GM18951 (cell line): ENCODE results near the gene HSPA12B.

Source experiments
- POLR2A ChIP-seq: IDR thresholded peaks from 4 replicates; pipeline ENCODE4 v1.6.1; 2011; ENCODE audit warnings: mild to moderate bottlenecking; ENCODE audit not compliant: insufficient read length, insufficient read depth; ENCODE audit errors: extremely low read depth
- in situ Hi-C: fragments of 300-500 bp; cut with MboI; formaldehyde crosslinking; loops from one replicate; pipeline ENCODE4 v1.12.0; 2022; ENCODE audit warnings: low sequenced_read_pairs, mixed read lengths, inconsistent platforms; ENCODE audit not compliant: unreplicated experiment

HSPA12B gene

DNA sequence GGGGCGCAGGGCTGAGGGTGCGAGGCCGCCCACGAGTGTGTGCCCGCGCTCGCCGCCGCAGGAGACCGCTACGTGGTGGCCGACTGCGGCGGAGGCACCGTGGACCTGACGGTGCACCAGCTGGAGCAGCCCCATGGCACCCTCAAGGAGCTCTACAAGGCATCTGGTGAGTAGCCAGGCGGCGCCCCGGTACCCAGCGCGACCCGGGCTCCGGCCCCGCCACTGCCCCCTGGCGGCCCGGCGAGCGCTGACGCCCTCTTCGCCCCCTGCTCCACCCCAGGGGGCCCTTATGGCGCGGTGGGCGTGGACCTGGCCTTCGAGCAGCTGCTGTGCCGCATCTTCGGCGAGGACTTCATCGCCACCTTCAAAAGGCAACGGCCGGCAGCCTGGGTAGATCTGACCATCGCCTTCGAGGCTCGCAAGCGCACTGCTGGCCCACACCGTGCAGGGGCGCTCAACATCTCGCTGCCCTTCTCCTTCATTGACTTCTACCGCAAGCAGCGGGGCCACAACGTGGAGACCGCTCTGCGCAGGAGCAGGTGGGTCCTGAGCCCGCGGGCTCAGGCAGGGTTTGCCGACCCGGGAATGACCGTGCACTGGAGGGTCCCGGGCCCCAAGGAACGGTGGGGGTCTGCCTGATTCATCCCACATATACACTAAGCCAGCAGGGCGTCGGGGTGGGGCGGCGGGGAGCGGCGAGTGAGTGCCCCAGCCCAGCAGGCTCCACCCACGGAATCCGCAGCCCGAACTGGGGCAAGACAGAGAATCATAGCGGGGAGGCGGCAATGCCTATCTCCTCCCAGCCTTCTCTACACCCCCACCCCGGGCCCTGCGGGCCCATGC is 17.4 kb downstream of the HSPA12B start:
- in situ Hi-C loops: no loop called here
- TF ChIP-seq POLR2A: no peak

DNA sequence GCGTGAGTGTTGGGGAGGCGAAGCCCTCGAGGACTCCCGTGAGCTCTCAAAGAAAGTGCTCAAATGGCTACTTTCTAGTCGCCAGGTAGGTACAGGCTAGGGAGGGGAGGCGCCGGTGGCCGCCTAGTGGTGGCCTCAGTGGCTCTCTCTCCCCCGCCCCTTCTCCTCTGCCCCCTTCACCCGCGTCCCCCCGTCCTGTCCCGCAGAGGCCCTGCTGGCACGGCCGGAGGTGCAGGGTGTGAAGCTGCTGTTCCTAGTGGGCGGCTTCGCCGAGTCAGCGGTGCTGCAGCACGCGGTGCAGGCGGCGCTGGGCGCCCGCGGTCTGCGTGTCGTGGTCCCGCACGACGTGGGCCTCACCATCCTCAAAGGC is 18.8 kb downstream of the HSPA12B start:
- in situ Hi-C loops: no loop called here
- no peak for TF ChIP-seq POLR2A

DNA sequence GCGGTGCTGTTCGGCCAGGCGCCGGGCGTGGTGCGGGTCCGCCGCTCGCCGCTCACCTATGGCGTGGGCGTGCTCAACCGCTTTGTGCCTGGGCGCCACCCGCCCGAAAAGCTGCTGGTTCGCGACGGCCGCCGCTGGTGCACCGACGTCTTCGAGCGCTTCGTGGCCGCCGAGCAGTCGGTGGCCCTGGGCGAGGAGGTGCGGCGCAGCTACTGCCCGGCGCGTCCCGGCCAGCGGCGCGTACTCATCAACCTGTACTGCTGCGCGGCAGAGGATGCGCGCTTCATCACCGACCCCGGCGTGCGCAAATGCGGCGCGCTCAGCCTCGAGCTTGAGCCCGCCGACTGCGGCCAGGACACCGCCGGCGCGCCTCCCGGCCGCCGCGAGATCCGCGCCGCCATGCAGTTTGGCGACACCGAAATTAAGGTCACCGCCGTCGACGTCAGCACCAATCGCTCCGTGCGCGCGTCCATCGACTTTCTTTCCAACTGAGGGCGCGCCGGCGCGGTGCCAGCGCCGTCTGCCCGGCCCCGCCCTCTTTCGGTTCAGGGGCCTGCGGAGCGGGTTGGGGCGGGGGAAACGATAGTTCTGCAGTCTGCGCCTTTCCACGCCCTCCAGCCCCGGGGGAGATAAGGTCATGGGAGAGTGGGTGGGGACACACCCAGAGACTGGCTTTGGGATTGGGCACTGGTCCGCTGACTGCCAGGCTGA is 19.3 kb downstream of the HSPA12B start:
- in situ Hi-C loops: no loop called here
- TF ChIP-seq POLR2A: no peak

DNA sequence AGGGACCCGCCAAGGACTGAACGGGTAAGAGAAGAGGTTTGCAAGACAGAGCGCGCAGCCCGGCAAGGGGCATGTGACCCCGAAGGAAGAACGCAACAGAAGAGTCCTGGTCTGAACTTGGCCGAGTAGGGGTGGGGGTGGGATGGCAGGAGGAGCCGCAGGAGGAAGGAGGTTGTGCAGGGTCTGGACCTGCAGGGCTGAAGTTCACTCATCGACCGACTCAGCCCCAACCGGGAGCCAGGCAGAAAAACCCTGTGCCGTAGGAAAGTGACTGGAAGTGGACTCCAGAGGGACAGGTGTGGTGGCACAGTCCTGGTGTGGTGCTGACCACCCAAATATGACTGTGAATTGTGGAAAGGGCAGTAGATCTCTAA is 19.9 kb downstream of the HSPA12B start:
- TF ChIP-seq POLR2A: no peak
- in situ Hi-C loops: no loop called here

GRCh38 chr20:3753098-3753497 is 20.6 kb downstream of the HSPA12B start:
- in situ Hi-C loops: no loop called here
- no peak for TF ChIP-seq POLR2A

GRCh38 chr20:3753501-3754275 is 21.2 kb downstream of the HSPA12B start:
- no peak for TF ChIP-seq POLR2A
- in situ Hi-C loops: no loop called here

DNA sequence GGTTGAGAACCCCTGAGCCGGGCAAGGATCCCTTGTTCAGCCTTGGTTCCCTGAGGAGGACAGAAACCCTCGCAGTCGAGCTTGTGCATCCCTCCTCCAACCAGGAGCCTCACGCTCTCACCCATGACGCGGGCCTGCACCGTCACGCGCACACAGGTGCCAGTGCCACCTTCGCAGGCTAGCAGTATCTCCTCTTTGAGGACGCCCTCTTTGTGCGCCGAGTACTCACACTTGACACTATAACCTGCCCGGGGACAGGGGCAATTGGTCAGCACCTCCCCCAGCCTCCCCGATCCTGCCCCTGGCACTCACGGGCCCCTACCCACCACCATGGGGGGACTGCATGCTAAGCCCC is 21.8 kb downstream of the HSPA12B start:
- in situ Hi-C loops: no loop called here
- TF ChIP-seq POLR2A: no peak

DNA sequence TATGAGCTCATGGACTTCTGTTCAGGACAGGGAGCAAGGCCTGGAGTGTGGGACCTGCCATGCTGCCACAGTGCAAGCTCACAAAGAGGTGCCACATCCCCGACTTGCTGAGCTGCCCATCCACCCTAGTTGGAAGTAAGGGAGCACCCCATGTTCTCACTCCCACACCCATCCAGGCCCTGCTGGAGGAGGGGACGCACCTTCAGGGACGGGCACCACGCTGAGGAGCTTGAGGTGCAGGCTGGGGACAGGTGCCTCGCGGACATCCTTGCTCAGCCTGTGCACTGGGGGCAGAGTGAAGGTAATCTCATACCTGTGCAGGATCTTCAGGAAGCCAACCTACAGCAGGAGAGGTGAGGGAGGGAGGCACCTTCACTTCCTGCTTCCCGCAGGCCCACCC is 22.8 kb downstream of the HSPA12B start:
- in situ Hi-C loops: no loop called here
- TF ChIP-seq POLR2A: no peak

DNA sequence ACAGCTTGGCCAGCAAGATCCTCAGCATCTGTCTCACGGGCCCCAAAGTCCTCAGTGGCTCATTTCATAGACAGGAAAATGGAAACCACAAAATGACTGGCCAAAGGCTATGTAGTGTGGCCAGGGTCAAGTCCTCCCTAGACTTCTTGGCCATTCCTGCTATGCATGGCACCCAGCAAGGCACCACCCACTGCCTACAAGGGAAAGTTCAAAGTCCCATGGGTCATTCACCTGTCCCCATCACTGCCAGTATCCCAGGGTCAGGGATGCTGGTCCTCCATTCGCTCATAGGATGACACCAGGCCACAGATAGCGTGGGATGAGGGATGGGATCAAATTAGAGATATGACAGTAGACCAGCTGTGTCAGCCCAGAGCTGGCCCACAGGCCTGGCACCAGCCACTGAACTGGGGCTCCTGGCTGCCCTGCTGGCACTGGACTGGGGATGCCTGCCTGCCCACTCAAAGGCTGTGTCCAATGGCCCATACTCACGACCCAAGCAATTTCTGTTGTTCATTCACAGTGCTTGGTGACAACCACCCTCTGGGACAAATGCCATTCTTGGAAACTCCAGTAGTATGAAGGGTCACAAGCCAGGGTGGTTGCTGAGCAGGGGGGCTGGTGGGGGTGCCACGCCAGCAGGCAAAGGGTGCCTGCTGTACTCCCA is 23.5 kb downstream of the HSPA12B start:
- in situ Hi-C loops: no loop called here
- no peak for TF ChIP-seq POLR2A

DNA sequence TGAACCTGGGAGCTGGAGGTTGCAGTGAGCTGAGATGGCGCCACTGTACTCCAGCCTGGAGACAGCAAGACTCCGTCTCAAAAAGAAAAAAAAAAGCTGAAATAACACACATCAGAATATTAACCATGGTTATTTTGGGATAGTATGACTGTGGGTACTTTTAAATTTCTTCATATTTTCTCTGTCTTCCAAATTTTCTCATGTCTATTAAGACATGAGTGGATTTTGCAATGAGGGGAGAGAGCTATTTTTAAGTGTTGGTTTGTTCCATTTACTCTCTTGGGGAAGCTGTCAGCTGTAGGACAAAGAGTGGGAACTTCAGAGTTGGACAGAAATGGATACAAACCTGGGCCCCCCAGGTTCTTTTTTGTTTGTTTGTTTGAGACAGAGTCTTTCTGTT is 24.8 kb downstream of the HSPA12B start:
- no peak for TF ChIP-seq POLR2A
- in situ Hi-C loops: no loop called here

DNA sequence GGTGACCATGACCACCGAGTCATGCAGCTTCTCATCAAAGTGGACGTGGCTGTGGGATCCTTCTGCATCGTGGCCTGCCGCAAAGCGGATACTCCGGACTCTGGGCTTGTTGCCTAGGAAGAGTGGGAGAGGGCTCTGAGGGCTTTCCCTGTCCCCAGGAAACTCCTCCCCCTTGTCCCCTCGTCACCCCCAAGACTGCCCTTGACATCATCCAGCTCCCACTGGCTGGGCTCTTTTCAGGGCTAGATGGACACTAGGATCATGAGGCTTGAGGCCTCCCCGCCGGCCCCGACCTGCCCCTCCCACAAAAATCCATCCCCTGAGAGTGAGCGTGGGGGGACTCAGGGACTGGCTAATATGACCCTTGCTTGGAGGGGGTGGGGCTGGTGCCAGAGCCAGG is 26.1 kb downstream of the HSPA12B start:
- no peak for TF ChIP-seq POLR2A
- in situ Hi-C loops: no loop called here

GRCh38 chr20:3759316-3759823 is 26.9 kb downstream of the HSPA12B start:
- in situ Hi-C loops: no loop called here
- TF ChIP-seq POLR2A: no peak

DNA sequence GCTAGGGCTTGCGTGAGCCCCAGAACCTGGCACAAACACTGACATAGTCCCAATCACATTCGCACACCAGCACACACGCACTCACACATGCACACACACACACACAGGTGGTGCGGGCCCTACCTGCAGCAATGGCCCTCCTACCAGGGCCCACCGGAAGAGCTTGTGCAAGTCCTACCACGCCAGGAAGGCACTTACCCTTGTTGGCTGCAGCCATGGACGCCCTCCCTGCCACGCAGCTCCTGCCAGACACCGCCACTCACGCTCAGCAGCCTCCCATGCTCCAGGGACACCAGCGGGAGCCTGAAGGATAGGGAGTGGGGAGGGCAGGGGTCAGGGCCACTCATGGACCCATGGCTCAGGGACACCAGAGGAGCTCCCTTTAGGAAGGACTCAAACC is 27.4 kb downstream of the HSPA12B start:
- TF ChIP-seq POLR2A: no peak
- in situ Hi-C loops: no loop called here
